Upper lobe of right lung (tissue), 1 donor: ENCODE results near the gene DEFB110. TPM values are rescaled to one million over a fixed set of nuclear protein-coding genes. Genes with fewer than 3 reads are reported as not detected.

Experiments used
- ATAC-seq: fragments of 200-7000 bp; cut with Tn5 transposase; one replicate; pipeline ENCODE4 v1.9.1; 2020; ENCODE audit warnings: mild to moderate bottlenecking, moderate library complexity
- DNase-seq: peaks from one replicate; pipeline ENCODE4 v3.0.0-alpha.2; 2020
- H3K27ac ChIP-seq: fragments of 200-600 bp; one replicate; pipeline ENCODE4 v1.8.0; 2022
- H3K27me3 ChIP-seq: fragments of 200-600 bp; one replicate; pipeline ENCODE4 v1.8.0; 2022; ENCODE audit warnings: mild to moderate bottlenecking
- H3K36me3 ChIP-seq: fragments of 200-600 bp; one replicate; pipeline ENCODE4 v1.8.0; 2022
- H3K4me1 ChIP-seq: fragments of 200-600 bp; one replicate; pipeline ENCODE4 v1.8.0; 2022
- H3K4me3 ChIP-seq: fragments of 200-600 bp; one replicate; pipeline ENCODE4 v1.8.0; 2022; ENCODE audit warnings: mild to moderate bottlenecking
- H3K9me3 ChIP-seq: fragments of 200-600 bp; one replicate; pipeline ENCODE4 v1.8.0; 2022
- CTCF ChIP-seq: fragments of 200-600 bp; IDR thresholded peaks from one replicate; pipeline ENCODE4 v1.8.0; 2022; ENCODE audit warnings: antibody characterized with exemption
- intact Hi-C: fragments of 100-400 bp; cut with DNase I; formaldehyde crosslinking; loops from one replicate; pipeline ENCODE4 v1.11.0; 2022
- long read RNA-seq: library from polyadenylated mRNA; unstranded; transcript quantifications from one replicate; pipeline ENCODE4 v2.0.0, GENCODE V29; 2021
- total RNA-seq: library from RNA; stranded (reverse); fragmentation: NEBNext Ultra II Directional; extraction: Animal tissue kit (Norgen Biotek cat#: 25700); gene quantifications from one replicate; pipeline ENCODE4 v1.2.1, GENCODE V29; 2021
- donor health status: DM: no; HTN: yes; CAD: no; lungs with severe emphysema.

DEFB110 gene
- total RNA-seq: not detected
- long read RNA-seq: 0 reads

GRCh38 chr6:50021894-50022293 is at the start of gene DEFB110:
TSS of gene DEFB110 (minus strand) at chr6:50021994. CDS start at chr6:50021935, 59 bp downstream.
- Histone ChIP-seq H3K9me3 (no peaks in the 10 kb centered on the region), H3K4me3 (no peak within 1 kb of the TSS), H3K27ac (no peak within 1 kb of the TSS), H3K27me3 (no peaks in the 10 kb centered on the region), H3K4me1 (no peaks in the 10 kb centered on the region), H3K36me3 (no peaks in the 10 kb centered on the region)
- intact Hi-C loops: no loop called here
- ATAC-seq (no peak), DNase-seq (no peak)
- TF ChIP-seq CTCF: no peak

- H3K9me3 ChIP-seq: no peaks in the 10 kb centered on the region
Observed at GRCh38 chr6:50070101-50070500, 48.3 kb upstream of the DEFB110 start.

GRCh38 chr6:50062051-50062450 is 40.3 kb upstream of the DEFB110 start:
- TF ChIP-seq CTCF: no peak
- no peaks in the 10 kb centered on the region for H3K9me3 ChIP-seq
- H3K4me3 ChIP-seq: no peak overlapping the region
- intact Hi-C loops: no loop called here
- no peak overlapping the region for H3K27ac ChIP-seq
- no peaks in the 10 kb centered on the region for H3K4me1 ChIP-seq
- DNase-seq: no peak
- no peak for ATAC-seq
- H3K36me3 ChIP-seq: no peaks in the 10 kb centered on the region
- H3K27me3 ChIP-seq: no peaks in the 10 kb centered on the region

More at GRCh38 chr6:50070101-50070500, 48.3 kb upstream of the DEFB110 start:
- intact Hi-C loops: no loop called here
- no peak for DNase-seq
- Histone ChIP-seq H3K27ac (no peak overlapping the region), H3K4me3 (no peak overlapping the region), H3K4me1 (no peaks in the 10 kb centered on the region), H3K27me3 (no peaks in the 10 kb centered on the region), H3K36me3 (no peaks in the 10 kb centered on the region)
- TF ChIP-seq CTCF: no peak
- ATAC-seq: no peak

GRCh38 chr6:50056242-50056641 is 34.4 kb upstream of the DEFB110 start:
- Histone ChIP-seq H3K4me1 (no peaks in the 10 kb centered on the region), H3K36me3 (no peaks in the 10 kb centered on the region), H3K4me3 (no peak overlapping the region), H3K9me3 (no peaks in the 10 kb centered on the region), H3K27me3 (no peaks in the 10 kb centered on the region), H3K27ac (no peak overlapping the region)
- intact Hi-C loops: no loop called here
- no peak for TF ChIP-seq CTCF
- no peak for ATAC-seq
- DNase-seq: no peak

- no peaks in the 10 kb centered on the region for H3K36me3 ChIP-seq
- intact Hi-C loops: no loop called here
- no peak for TF ChIP-seq CTCF
- H3K4me3 ChIP-seq: no peak within 1 kb of the TSS
- DNase-seq (no peak), ATAC-seq (no peak)
- H3K9me3 ChIP-seq: no peaks in the 10 kb centered on the region
- H3K4me1 ChIP-seq: no peaks in the 10 kb centered on the region
- H3K27me3 ChIP-seq: no peaks in the 10 kb centered on the region
- no peak within 1 kb of the TSS for H3K27ac ChIP-seq
Observed at GRCh38 chr6:50049829-50050228, 28.0 kb upstream of the DEFB110 start, which contains the start of gene DEFB112. TSS of gene DEFB112 (minus strand) at chr6:50049929. CDS start at chr6:50049869, 60 bp downstream.

GRCh38 chr6:50047026-50047425 is 25.2 kb upstream of the DEFB110 start:
- Histone ChIP-seq H3K4me3 (no peak overlapping the region), H3K36me3 (no peaks in the 10 kb centered on the region), H3K27me3 (no peaks in the 10 kb centered on the region), H3K4me1 (no peaks in the 10 kb centered on the region), H3K9me3 (no peaks in the 10 kb centered on the region), H3K27ac (no peak overlapping the region)
- ATAC-seq (no peak), DNase-seq (no peak)
- no peak for TF ChIP-seq CTCF
- intact Hi-C loops: no loop called here
